Pancreas (tissue), 10 donors: Measurements from ENCODE around the gene DBX1. TPM values are rescaled to one million over a fixed set of nuclear protein-coding genes. Genes with fewer than 3 reads are reported as not detected.
"Not testable (repeated sequence)": the region's sequence is repeated elsewhere in the genome, so short reads cannot be mapped to it uniquely, and the experiment has no call there.

ENCODE experiments used
- ATAC-seq, 4 donors: fragments of 200-7000 bp; cut with Tn5 transposase; one replicate each; pipeline versions ENCODE4 v1.8.0 to v1.9.1; 2020; ENCODE audit warnings: mild to moderate bottlenecking in 4 of 4, moderate library complexity in 4 of 4
- DNase-seq, 6 donors: peaks; one replicate each; pipeline ENCODE4 v3.0.0-alpha.2; 2020
- FAIRE-seq: peaks from 2 replicates; lab custom pipeline; 2012; peaks lifted over from hg19 to GRCh38; lab: Jason Lieb, UNC
- H3K27ac ChIP-seq, 4 donors: fragments of 200-600 bp; sonication (generic); 1 replicate in 3 of 4; 2 replicates in 1 of 4; pipeline versions ENCODE4 v1.5.0 to v1.8.0; 2020
- H3K27me3 ChIP-seq, 4 donors: fragments of 200-600 bp; one replicate each; pipeline ENCODE4 v1.8.0; 2021
- H3K36me3 ChIP-seq, 3 donors: fragments of 200-600 bp; sonication (generic) in 1 of 3; one replicate each; pipeline versions ENCODE4 v1.5.0 to v1.8.0; 2020 to 2021
- H3K4me1 ChIP-seq, 3 donors: fragments of 200-600 bp; one replicate each; pipeline ENCODE4 v1.8.0; 2021
- H3K4me3 ChIP-seq, 4 donors: fragments of 200-600 bp; sonication (generic) in 2 of 4; one replicate each; pipeline versions ENCODE4 v1.5.0 to v1.8.0; 2020 to 2021
- H3K9me3 ChIP-seq, 4 donors: fragments of 200-600 bp; one replicate each; pipeline ENCODE4 v1.8.0; 2021
- WGBS, 2 donors: extraction: QIAGEN DNeasy Blood & Tissue Kit; methylation state at CpG; one replicate each; pipeline ENCODE4 v1.1.7; 2013; 5-methylcytosine and 5-hydroxymethylcytosine counted together
- intact Hi-C, 3 donors: fragments of 100-400 bp; cut with DNase I; formaldehyde crosslinking; loops; one replicate each; pipeline versions ENCODE4 v1.11.1 to v1.14.2; 2022
- polyA plus RNA-seq, 2 donors: library from polyadenylated mRNA; stranded (reverse); fragments of 200-250 nt; gene quantifications; one replicate each; pipeline ENCODE4 v1.2.3, GENCODE V29; 2013
- total RNA-seq, 6 donors: library from RNA; stranded (reverse); fragmentation: NEBNext Ultra II Directional in 4 of 6; extraction: Animal tissue kit (Norgen Biotek cat#: 25700) in 4 of 6; gene quantifications; one replicate each; pipeline versions ENCODE4 v1.2.1 to v1.2.4, GENCODE V29; 2021 to 2023
- TF ChIP-seq, protein P1 (sequence below), 4 donors: fragments of 200-600 bp; sonication (generic) in 3 of 4; IDR thresholded peaks; one replicate each; pipeline versions ENCODE4 v1.5.0 to v1.8.0; 2021; ENCODE audit warnings: antibody characterized with exemption in 4 of 4
- donor health status: healthy with polysubstance abuse.
- donor health status: DM: no; HTN: no; CAD: no; lungs with moderate emphysema.
- donor health status: DM: no; HTN: no; CAD: no.
- donor health status: control.
- donor health status: control.
- donor health status: Bipolar disorder and iron deficiency.
- donor health status: DM: yes; HTN: yes; CAD: no.
- donor health status: DM: no; HTN: no; CAD: no.
- donor health status: DM: no; HTN: no; CAD: no.
- donor health status: DM: yes; HTN: yes; CAD: no.

DBX1 gene
- total and polyA plus RNA-seq, 8 donors: not detected

DNA sequence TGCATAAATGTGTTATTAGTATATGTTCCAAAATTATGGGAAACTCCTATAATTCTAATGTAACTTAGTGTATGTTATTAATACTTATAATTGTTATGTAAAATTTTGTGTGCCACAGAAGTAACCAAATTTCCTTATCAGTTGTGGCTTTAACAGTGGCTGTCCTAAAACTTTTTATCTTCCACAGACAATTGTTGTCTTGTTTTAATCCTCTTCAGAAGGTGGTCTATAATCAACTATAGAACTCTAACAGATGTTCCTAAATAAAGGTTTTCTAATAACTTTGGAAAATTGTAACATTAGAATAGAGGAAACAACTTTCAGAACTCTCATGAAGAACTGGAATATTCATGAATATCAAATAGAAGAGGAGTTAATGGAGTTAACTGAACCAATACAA is 44.4 kb upstream of the DBX1 start:
- no peaks in the 10 kb centered on the region for H3K4me1 ChIP-seq
- no peaks in the 10 kb centered on the region for H3K36me3 ChIP-seq
- intact Hi-C loops: no loop called here
- ATAC-seq (no peak), FAIRE-seq (no peak), DNase-seq (no peak)
- TF ChIP-seq, protein P1, sequence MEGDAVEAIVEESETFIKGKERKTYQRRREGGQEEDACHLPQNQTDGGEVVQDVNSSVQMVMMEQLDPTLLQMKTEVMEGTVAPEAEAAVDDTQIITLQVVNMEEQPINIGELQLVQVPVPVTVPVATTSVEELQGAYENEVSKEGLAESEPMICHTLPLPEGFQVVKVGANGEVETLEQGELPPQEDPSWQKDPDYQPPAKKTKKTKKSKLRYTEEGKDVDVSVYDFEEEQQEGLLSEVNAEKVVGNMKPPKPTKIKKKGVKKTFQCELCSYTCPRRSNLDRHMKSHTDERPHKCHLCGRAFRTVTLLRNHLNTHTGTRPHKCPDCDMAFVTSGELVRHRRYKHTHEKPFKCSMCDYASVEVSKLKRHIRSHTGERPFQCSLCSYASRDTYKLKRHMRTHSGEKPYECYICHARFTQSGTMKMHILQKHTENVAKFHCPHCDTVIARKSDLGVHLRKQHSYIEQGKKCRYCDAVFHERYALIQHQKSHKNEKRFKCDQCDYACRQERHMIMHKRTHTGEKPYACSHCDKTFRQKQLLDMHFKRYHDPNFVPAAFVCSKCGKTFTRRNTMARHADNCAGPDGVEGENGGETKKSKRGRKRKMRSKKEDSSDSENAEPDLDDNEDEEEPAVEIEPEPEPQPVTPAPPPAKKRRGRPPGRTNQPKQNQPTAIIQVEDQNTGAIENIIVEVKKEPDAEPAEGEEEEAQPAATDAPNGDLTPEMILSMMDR (IDR thresholded peaks at IDR 0.05): no peak
- H3K27ac ChIP-seq: no peak overlapping the region
- H3K9me3 ChIP-seq: no peaks in the 10 kb centered on the region
- H3K4me3 ChIP-seq: no peak overlapping the region
- H3K27me3 ChIP-seq: peaks cover 0 to 3% (median 0%) of the 10 kb centered on the region in 4 donors

DNA sequence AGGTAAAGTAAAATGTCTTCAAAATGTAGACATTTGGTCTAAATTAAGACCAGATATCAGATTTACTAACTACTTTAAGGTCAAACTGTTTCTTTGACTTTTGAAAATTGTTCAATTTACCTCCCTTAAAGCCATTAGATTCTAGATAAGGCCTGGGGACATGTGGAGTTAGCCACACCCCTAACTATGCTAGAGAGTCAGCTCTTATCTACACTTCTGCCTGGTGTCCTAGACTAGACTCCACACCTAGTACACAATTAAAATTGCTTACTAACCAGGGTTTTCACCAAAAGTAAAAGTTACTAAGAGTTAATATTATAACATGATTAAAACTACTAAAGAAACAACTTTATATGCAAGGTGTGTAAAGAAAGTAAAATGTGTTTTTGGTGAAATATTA is 43.6 kb upstream of the DBX1 start:
- no peak for ATAC-seq
- TF ChIP-seq, protein P1 (IDR thresholded peaks at IDR 0.05): no peak
- intact Hi-C loops: no loop called here
- peak; percentile 5 for FAIRE-seq
- no peaks in the 10 kb centered on the region for H3K9me3 ChIP-seq
- H3K36me3 ChIP-seq: no peaks in the 10 kb centered on the region
- H3K27me3 ChIP-seq: peaks cover 0 to 3% (median 0%) of the 10 kb centered on the region in 4 donors
- H3K4me3 ChIP-seq: no peak overlapping the region
- no peak overlapping the region for H3K27ac ChIP-seq
- no peaks in the 10 kb centered on the region for H3K4me1 ChIP-seq
- DNase-seq: no peak

DNA sequence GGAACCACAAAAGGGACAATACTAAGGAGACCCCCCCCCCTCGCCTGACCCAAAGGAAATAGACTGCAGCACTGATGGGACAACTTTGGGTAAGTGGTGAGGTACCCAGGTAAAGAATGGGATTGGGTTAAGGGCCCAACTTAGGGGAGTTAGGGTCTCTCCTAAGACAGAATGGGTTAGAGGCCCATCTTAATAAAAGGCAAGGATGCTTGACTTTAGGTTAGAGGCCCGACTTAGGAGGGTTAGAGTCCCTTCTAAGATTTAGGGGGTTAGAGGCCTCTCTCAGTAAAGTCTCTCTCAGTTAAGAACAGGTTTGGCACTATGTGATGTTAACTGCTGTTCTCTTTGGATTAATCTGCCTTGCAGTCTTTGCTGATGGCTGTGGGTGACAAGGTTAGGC is 41.0 kb upstream of the DBX1 start:
- WGBS, 2 donors: 17 to 23% methylated on average over 2 of the region's 2 CpGs
- ATAC-seq (no peak), DNase-seq (no peak), FAIRE-seq (no peak)
- H3K4me1 ChIP-seq: no peaks in the 10 kb centered on the region
- H3K36me3 ChIP-seq: no peaks in the 10 kb centered on the region
- TF ChIP-seq, protein P1 (IDR thresholded peaks at IDR 0.05): no peak
- intact Hi-C loops: no loop called here
- no peak overlapping the region for H3K27ac ChIP-seq
- H3K27me3 ChIP-seq: no peaks in the 10 kb centered on the region
- H3K9me3 ChIP-seq: no peaks in the 10 kb centered on the region
- no peak overlapping the region for H3K4me3 ChIP-seq

DNA sequence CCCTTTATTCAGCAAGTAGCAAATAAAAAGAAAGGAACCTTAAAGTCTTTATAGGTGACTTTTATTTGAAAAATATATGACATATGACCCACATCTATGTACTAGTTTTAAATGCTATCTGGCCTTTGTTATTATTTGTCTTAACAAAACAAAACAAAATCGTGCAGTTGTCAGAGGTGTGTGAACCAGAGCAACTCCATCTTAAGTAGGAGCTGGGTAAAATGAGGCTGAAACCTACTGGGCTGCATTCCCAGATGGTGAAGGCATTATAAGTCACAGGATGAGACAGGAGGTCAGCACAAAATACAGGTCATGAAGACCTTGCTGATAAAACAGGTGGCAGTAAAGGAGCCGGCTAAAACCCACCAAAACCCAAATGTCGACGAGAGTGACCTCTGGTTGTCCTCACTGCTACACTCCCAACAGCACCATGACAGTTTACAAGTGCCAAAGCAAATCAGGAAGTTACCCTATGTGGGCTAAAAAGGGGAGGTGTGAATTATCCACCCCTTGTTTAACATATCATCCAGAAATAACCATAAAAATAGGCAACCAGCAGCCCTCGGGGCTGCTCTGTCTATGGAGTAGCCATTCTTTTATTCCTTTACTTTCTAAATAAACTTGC is 40.2 kb upstream of the DBX1 start:
- H3K4me1 ChIP-seq, ATAC-seq, H3K4me3 ChIP-seq, H3K36me3 ChIP-seq, FAIRE-seq, DNase-seq, H3K27me3 ChIP-seq, intact Hi-C loops, H3K27ac ChIP-seq, H3K9me3 ChIP-seq: not testable (repeated sequence)
- 37 to 39% methylated on average over 5 of the region's 5 CpGs for WGBS, 2 donors

DNA sequence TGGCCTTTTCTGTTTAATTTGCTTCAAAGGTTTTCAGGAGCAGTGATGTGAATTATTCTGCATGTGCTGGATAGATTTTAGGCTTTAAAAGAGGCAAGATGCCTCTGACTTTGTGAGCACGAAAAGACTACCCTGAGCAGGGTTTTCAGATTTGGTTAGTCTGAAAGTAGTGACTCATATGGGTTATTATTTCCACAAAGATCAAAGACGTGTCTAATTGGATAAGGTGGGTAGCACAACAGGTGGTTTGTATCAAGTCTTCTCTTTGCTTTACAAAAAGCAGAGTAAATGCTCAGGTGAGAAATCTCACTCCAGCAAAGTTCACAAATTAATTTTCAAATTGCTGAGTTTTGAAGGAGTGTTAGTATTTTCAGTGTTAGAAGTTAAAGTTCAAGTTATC is 37.6 kb upstream of the DBX1 start:
- intact Hi-C loops: no loop called here
- TF ChIP-seq, protein P1 (IDR thresholded peaks at IDR 0.05): no peak
- Histone ChIP-seq H3K4me3 (no peak overlapping the region), H3K27me3 (no peaks in the 10 kb centered on the region), H3K9me3 (no peaks in the 10 kb centered on the region), H3K27ac (no peak overlapping the region), H3K4me1 (no peaks in the 10 kb centered on the region), H3K36me3 (no peaks in the 10 kb centered on the region)
- WGBS, 2 donors: 9 to 17% methylated on average over 2 of the region's 2 CpGs
- DNase-seq (no peak), FAIRE-seq (no peak), ATAC-seq (no peak)
